Adrenal gland (tissue), 12 donors: Measurements from ENCODE around the gene SEC23B. TPM values are rescaled to one million over a fixed set of nuclear protein-coding genes. Genes with fewer than 3 reads are reported as not detected.
A peak's percentile ranks its signal among the peaks of the same experiment; 100 is the strongest.

Source experiments
- DNase-seq, 7 donors: peaks; one replicate each; pipeline ENCODE4 v3.0.0-alpha.2; 2019 to 2020
- H3K27ac ChIP-seq, 5 donors: fragments of 200-600 bp; sonication (generic) in 4 of 5; 1 replicate in 3 of 5; 2 replicates in 2 of 5; pipeline versions ENCODE4 v1.5.1 to v1.8.0; 2016 to 2020; ENCODE audit warnings: mild to moderate bottlenecking in 1 of 5
- H3K27me3 ChIP-seq: fragments of 200-600 bp; 2 replicates; pipeline ENCODE4 v1.8.0; 2021
- H3K36me3 ChIP-seq, 2 donors: fragments of 200-600 bp; replicated peaks in 1 of 2; 1 replicate in 1 of 2; 2 replicates in 1 of 2; pipeline versions ENCODE4 v1.5.1 to v1.8.0; 2018 to 2022
- H3K4me1 ChIP-seq, 2 donors: fragments of 200-600 bp; replicated peaks in 1 of 2; 1 replicate in 1 of 2; 2 replicates in 1 of 2; pipeline versions ENCODE4 v1.5.1 to v1.8.0; 2018 to 2021
- H3K4me3 ChIP-seq, 4 donors: fragments of 200-600 bp; sonication (generic) in 3 of 4; one replicate each; pipeline ENCODE4 v1.5.1; 2016 to 2018
- H3K9me3 ChIP-seq, 3 donors: fragments of 200-600 bp; sonication (generic) in 1 of 3; replicated peaks in 1 of 3; 1 replicate in 2 of 3; 2 replicates in 1 of 3; pipeline versions ENCODE4 v1.5.1 to v1.8.0; 2016 to 2021
- POLR2A ChIP-seq, 2 donors: fragments of 450-650 bp; IDR thresholded peaks; one replicate each; pipeline ENCODE4 v1.6.1; 2017; ENCODE audit warnings: antibody characterized with exemption in 2 of 2, mild to moderate bottlenecking in 2 of 2, moderate library complexity in 1 of 2
- WGBS, 4 donors: extraction: QIAGEN DNeasy Blood & Tissue Kit in 2 of 4; methylation state at CpG; one replicate each; pipeline versions ENCODE4 v1.1.5 to v1.1.7; 2013 to 2017; 5-methylcytosine and 5-hydroxymethylcytosine counted together
- intact Hi-C, 2 donors: fragments of 100-400 bp; cut with DNase I; formaldehyde crosslinking; loops; one replicate each; pipeline versions ENCODE4 v1.14.1 to v1.15.0; 2022 to 2023
- polyA plus RNA-seq, 3 donors: library from polyadenylated mRNA; stranded (reverse); fragments of 200-250 nt in 2 of 3; fragments of 350-450 nt in 1 of 3; fragmentation: Illumina TruSeq in 1 of 3; extraction: RNeasy Lipid Tissue Mini Kit (QIAGEN cat#74804) in 1 of 3; gene quantifications; one replicate each; pipeline ENCODE4 v1.2.3, GENCODE V29; 2013 to 2014
- total RNA-seq, 9 donors: library from RNA; depleted of rRNA in 4 of 9; stranded (reverse); fragments of >200 nt in 4 of 9; fragments of 120-200 nt in 1 of 9; fragmentation: NEBNext Ultra II Directional in 1 of 9; extraction: Animal tissue kit (Norgen Biotek cat#: 25700) in 1 of 9; gene quantifications; one replicate each; pipeline versions ENCODE4 v1.1.0 to v1.2.4, GENCODE V29; 2013 to 2023
- TF ChIP-seq, protein P1 (sequence below), 6 experiments: fragments of 450-650 bp in 4 of 6; fragments of 200-600 bp in 2 of 6; sonication (generic) in 1 of 6; IDR thresholded peaks; 1 replicate in 5 of 6; 2 replicates in 1 of 6; pipeline versions ENCODE4 v1.5.1 to v1.8.0; 2016 to 2021; ENCODE audit warnings: antibody characterized with exemption in 6 of 6, mild to moderate bottlenecking in 2 of 6, moderate library complexity in 1 of 6
- donor health status: healthy with polysubstance abuse.
- donor health status: Bipolar disorder and iron deficiency.
- donor health status: DM: yes; HTN: yes; CAD: no.
- donor health status: DM: no; HTN: no; CAD: no.
- donor health status: DM: no; HTN: no; CAD: no.
- donor health status: DM: yes; HTN: yes; CAD: no.

Gene SEC23B
- total and polyA plus RNA-seq, 12 donors, result 7.1 to 241 (median 76.1) TPM

- H3K4me3 ChIP-seq, result no peak overlapping the region
- no peaks in the 10 kb centered on the region for H3K27me3 ChIP-seq
- TF ChIP-seq, protein P1, sequence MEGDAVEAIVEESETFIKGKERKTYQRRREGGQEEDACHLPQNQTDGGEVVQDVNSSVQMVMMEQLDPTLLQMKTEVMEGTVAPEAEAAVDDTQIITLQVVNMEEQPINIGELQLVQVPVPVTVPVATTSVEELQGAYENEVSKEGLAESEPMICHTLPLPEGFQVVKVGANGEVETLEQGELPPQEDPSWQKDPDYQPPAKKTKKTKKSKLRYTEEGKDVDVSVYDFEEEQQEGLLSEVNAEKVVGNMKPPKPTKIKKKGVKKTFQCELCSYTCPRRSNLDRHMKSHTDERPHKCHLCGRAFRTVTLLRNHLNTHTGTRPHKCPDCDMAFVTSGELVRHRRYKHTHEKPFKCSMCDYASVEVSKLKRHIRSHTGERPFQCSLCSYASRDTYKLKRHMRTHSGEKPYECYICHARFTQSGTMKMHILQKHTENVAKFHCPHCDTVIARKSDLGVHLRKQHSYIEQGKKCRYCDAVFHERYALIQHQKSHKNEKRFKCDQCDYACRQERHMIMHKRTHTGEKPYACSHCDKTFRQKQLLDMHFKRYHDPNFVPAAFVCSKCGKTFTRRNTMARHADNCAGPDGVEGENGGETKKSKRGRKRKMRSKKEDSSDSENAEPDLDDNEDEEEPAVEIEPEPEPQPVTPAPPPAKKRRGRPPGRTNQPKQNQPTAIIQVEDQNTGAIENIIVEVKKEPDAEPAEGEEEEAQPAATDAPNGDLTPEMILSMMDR (IDR thresholded peaks at IDR 0.05), result no peak
- TF ChIP-seq POLR2A (IDR thresholded peaks at IDR 0.05), result no peak
- intact Hi-C loops, result no loop called here
- H3K36me3 ChIP-seq, result peaks cover 0 to 68% of the 10 kb centered on the region in 2 donors
- no peak overlapping the region for H3K27ac ChIP-seq
- WGBS, 4 donors, result 96 to 97% (median 96%) methylated on average over 8 of the region's 8 CpGs
- no peaks in the 10 kb centered on the region for H3K9me3 ChIP-seq
- no peak for DNase-seq
- no peaks in the 10 kb centered on the region for H3K4me1 ChIP-seq
Measured at GRCh38 chr20:18553746-18554145, 46.0 kb downstream of the SEC23B start.

- Histone ChIP-seq H3K4me1 (peaks cover 11 to 18% of the 10 kb centered on the region in 2 donors), H3K27me3 (no peaks in the 10 kb centered on the region), H3K27ac (peak within 1 kb of the TSS; percentile 21 to 92 (median 80)), H3K36me3 (peaks cover 0 to 23% of the 10 kb centered on the region in 2 donors), H3K4me3 (peak within 1 kb of the TSS; percentile 49 to 85 (median 62)), H3K9me3 (no peaks in the 10 kb centered on the region)
- WGBS, 4 donors, result 0 to 1% (median 1%) methylated on average over 26 to 51 of the region's 51 CpGs
- DNase-seq, result peak; percentile 91 to 96 (median 95)
- intact Hi-C loops, result no loop called here
- TF ChIP-seq POLR2A (IDR thresholded peaks at IDR 0.05), result peak; percentile 40 to 50
- TF ChIP-seq, protein P1 (IDR thresholded peaks at IDR 0.05), result no peak
Measured at GRCh38 chr20:18566892-18567738, 59.4 kb downstream of the SEC23B start, which contains the start of gene SMIM26. SMIM26 (plus strand) TSS chr20:18567432; CDS start chr20:18567479, 47 bp downstream.

DNA sequence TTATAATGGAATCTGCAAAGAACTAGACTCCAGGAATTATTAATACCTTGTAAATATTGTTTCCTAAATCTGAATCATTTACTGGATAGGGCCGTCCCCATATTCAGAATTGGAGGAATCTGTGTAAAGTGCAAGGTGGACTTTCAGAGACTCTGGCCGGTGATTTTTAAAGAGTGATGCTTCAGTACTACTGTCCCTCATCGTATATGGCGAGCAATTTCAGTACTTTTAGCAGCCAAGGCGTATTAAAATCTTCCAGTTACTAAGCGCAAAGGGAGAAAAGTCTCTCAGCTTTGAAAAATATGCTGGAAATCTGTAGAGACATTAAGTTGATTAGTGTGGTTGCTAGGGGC lies 60.0 kb downstream of the SEC23B start:
- 3 to 7% (median 5%) methylated on average over 6 of the region's 6 CpGs for WGBS, 4 donors
- intact Hi-C loops, result no loop called here

GRCh38 chr20:18571009-18571408 lies 63.3 kb downstream of the SEC23B start:
- no peak for TF ChIP-seq POLR2A (IDR thresholded peaks at IDR 0.05)
- TF ChIP-seq, protein P1 (IDR thresholded peaks at IDR 0.05), result no peak
- intact Hi-C loops, result no loop called here
- Histone ChIP-seq H3K4me1 (peaks cover 11 to 18% of the 10 kb centered on the region in 2 donors), H3K36me3 (peaks cover 0 to 15% of the 10 kb centered on the region in 2 donors), H3K27ac (peak overlapping the region in 1 of 5 donors; percentile 15), H3K4me3 (no peak overlapping the region), H3K27me3 (no peaks in the 10 kb centered on the region), H3K9me3 (no peaks in the 10 kb centered on the region)
- DNase-seq, result no peak
- WGBS, 4 donors, result 85 to 96% (median 94%) methylated on average over 2 of the region's 2 CpGs

More for the DNA sequence above, 60.0 kb downstream of the SEC23B start:
- Histone ChIP-seq H3K4me1 (peaks cover 11 to 18% of the 10 kb centered on the region in 2 donors), H3K27ac (peak overlapping the region; percentile 21 to 92 (median 80)), H3K36me3 (peaks cover 0 to 17% of the 10 kb centered on the region in 2 donors), H3K4me3 (peak overlapping the region; percentile 19 to 85 (median 62)), H3K9me3 (no peaks in the 10 kb centered on the region), H3K27me3 (no peaks in the 10 kb centered on the region)
- TF ChIP-seq, protein P1 (IDR thresholded peaks at IDR 0.05), result no peak
- no peak for TF ChIP-seq POLR2A (IDR thresholded peaks at IDR 0.05)
- no peak for DNase-seq
